NT2/D1 (cell line): Measurements from ENCODE around the gene TGOLN2.

Experiments used
- DNase-seq: peaks from one replicate; pipeline ENCODE4 v3.0.0-alpha.2; 2011; ENCODE audit warnings: low read depth, low spot score
- H3K27me3 ChIP-seq: 2 replicates; pipeline ENCODE4 v1.6.0; 2011; ENCODE audit warnings: mild to moderate bottlenecking; ENCODE audit not compliant: insufficient read length, insufficient read depth
- H3K36me3 ChIP-seq: 2 replicates; pipeline ENCODE4 v1.6.1; 2011; ENCODE audit warnings: mild to moderate bottlenecking, low read length, mixed read lengths; ENCODE audit not compliant: insufficient read depth, insufficient read length
- H3K4me1 ChIP-seq: 2 replicates; pipeline ENCODE4 v1.5.1; 2011; ENCODE audit not compliant: insufficient read depth, insufficient read length
- H3K4me3 ChIP-seq: 2 replicates; pipeline ENCODE4 v1.5.1; 2011; ENCODE audit warnings: low read depth; ENCODE audit not compliant: insufficient read length
- H3K9ac ChIP-seq: 2 replicates; pipeline ENCODE4 v1.6.0; 2011; ENCODE audit warnings: low read depth; ENCODE audit not compliant: insufficient read length
- H3K9me3 ChIP-seq: 2 replicates; pipeline ENCODE4 v1.5.1; 2011; ENCODE audit warnings: mild to moderate bottlenecking, low read length; ENCODE audit not compliant: insufficient read depth
- SUZ12 ChIP-seq: IDR thresholded peaks from 2 replicates; pipeline ENCODE4 v1.6.1; 2011; ENCODE audit not compliant: insufficient read length, insufficient read depth; ENCODE audit errors: extremely low read depth
- YY1 ChIP-seq: IDR thresholded peaks from 2 replicates; pipeline ENCODE4 v1.6.1; 2011; ENCODE audit not compliant: insufficient read length, insufficient read depth
- ZNF274 ChIP-seq: IDR thresholded peaks from 2 replicates; pipeline ENCODE4 v1.6.1; 2011; ENCODE audit warnings: mild to moderate bottlenecking, low read depth, low read length

TGOLN2 gene

GRCh38 chr2:85308896-85309555, 18.8 kb downstream of the TGOLN2 start:
- H3K9me3 ChIP-seq = no peaks in the 10 kb centered on the region
- no peak overlapping the region for H3K4me3 ChIP-seq
- H3K27me3 ChIP-seq = no peaks in the 10 kb centered on the region
- H3K9ac ChIP-seq = no peak overlapping the region
- H3K36me3 ChIP-seq = peaks cover 40% of the 10 kb centered on the region
- no peak for DNase-seq
- TF ChIP-seq YY1 = no peak
- TF ChIP-seq SUZ12 = no peak
- TF ChIP-seq ZNF274 = no peak
- peaks cover 5% of the 10 kb centered on the region for H3K4me1 ChIP-seq

GRCh38 chr2:85308201-85308600, 19.6 kb downstream of the TGOLN2 start:
- H3K27me3 ChIP-seq = no peaks in the 10 kb centered on the region
- TF ChIP-seq YY1 (no peak), ZNF274 (no peak), SUZ12 (no peak)

GRCh38 chr2:85307527-85307897, 20.3 kb downstream of the TGOLN2 start:
- Histone ChIP-seq H3K36me3 (peaks cover 53% of the 10 kb centered on the region), H3K4me1 (peaks cover 5% of the 10 kb centered on the region), H3K27me3 (no peaks in the 10 kb centered on the region), H3K9me3 (no peaks in the 10 kb centered on the region), H3K9ac (no peak overlapping the region), H3K4me3 (no peak overlapping the region)
- TF ChIP-seq ZNF274 (no peak), SUZ12 (no peak), YY1 (no peak)
- no peak for DNase-seq

More at GRCh38 chr2:85308201-85308600, 19.6 kb downstream of the TGOLN2 start:
- Histone ChIP-seq H3K36me3 (peaks cover 48% of the 10 kb centered on the region), H3K9ac (no peak overlapping the region), H3K4me1 (peaks cover 5% of the 10 kb centered on the region), H3K4me3 (no peak overlapping the region), H3K9me3 (no peaks in the 10 kb centered on the region)
- no peak for DNase-seq

- DNase-seq = no peak
- Histone ChIP-seq H3K36me3 (peaks cover 50% of the 10 kb centered on the region), H3K9ac (peak overlapping the region; percentile 9), H3K9me3 (no peaks in the 10 kb centered on the region), H3K27me3 (no peaks in the 10 kb centered on the region), H3K4me1 (peaks cover 4% of the 10 kb centered on the region), H3K4me3 (no peak overlapping the region)
- TF ChIP-seq YY1 (no peak), SUZ12 (no peak), ZNF274 (no peak)
Observed at GRCh38 chr2:85303780-85304531, 23.8 kb downstream of the TGOLN2 start.

GRCh38 chr2:85302121-85302520, 25.7 kb downstream of the TGOLN2 start:
- Histone ChIP-seq H3K9ac (no peak overlapping the region), H3K9me3 (no peaks in the 10 kb centered on the region), H3K36me3 (peaks cover 39% of the 10 kb centered on the region), H3K27me3 (no peaks in the 10 kb centered on the region), H3K4me3 (no peak overlapping the region), H3K4me1 (peaks cover 4% of the 10 kb centered on the region)
- TF ChIP-seq YY1 (no peak), ZNF274 (no peak), SUZ12 (no peak)
- no peak for DNase-seq

- Histone ChIP-seq H3K4me1 (no peaks in the 10 kb centered on the region), H3K4me3 (no peak overlapping the region), H3K9ac (no peak overlapping the region), H3K27me3 (no peaks in the 10 kb centered on the region), H3K9me3 (no peaks in the 10 kb centered on the region), H3K36me3 (peaks cover 9% of the 10 kb centered on the region)
- no peak for DNase-seq
- no peak for TF ChIP-seq SUZ12
- TF ChIP-seq ZNF274 = no peak
- TF ChIP-seq YY1 = no peak
Observed at GRCh38 chr2:85291425-85292023, 36.3 kb downstream of the TGOLN2 start.

- Histone ChIP-seq H3K9me3 (no peaks in the 10 kb centered on the region), H3K9ac (no peak overlapping the region), H3K36me3 (peaks cover 17% of the 10 kb centered on the region), H3K4me1 (no peaks in the 10 kb centered on the region), H3K27me3 (no peaks in the 10 kb centered on the region), H3K4me3 (no peak overlapping the region)
- no peak for DNase-seq
- TF ChIP-seq YY1 (no peak), SUZ12 (no peak), ZNF274 (no peak)
Observed at GRCh38 chr2:85288244-85288725, 39.5 kb downstream of the TGOLN2 start.
